ENCODE data around the gene DAZL.
A peak's percentile ranks its signal among the peaks of the same experiment; 100 is the strongest.

DNA sequence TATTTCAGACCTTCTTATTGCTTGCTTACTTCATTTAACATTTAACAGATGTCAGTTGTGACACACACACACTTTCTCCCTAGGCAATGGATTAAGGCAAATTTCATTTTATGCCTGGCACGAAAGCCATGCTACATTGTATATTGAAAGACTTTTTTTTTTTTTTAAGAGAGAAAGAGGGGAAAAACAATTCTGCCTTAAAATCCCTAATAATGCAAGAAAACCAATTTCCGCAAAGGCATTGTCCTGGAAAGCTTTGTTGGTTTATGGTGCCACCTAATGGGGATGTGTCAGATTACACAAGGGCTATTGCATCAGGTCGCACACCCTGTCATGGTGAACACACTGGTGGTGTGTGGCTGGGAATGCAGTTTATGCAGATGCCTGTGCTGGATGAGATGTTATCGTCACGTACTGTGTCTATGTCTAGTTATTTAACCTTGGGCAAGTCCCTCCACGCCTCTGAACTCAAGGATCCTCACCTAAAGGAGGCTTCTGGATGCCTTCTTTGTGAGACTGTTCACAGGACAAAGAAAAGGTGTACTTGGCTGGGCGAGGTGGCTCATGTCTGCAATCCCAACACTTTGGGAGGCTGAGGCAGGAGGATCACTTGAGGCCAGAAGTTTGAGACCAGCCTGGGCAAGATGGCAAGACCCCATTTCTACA, 54.4 kb downstream of the DAZL start:
- TF ChIP-seq ZNF274 (IDR thresholded peaks at IDR 0.05; ENCODE audit: low read length) (no peak), ZNF274 (tag by site-specific recombination; IDR thresholded peaks at IDR 0.05; ENCODE audit: borderline replicate concordance) (no peak), ZNF2 (tag by site-specific recombination; IDR thresholded peaks at IDR 0.05) (peak; percentile 67; the same call in 1 of the 2 replicates), ZNF302 (tag by site-specific recombination; IDR thresholded peaks at IDR 0.05; ENCODE audit: low read depth) (no peak), ZBTB48 (tag by site-specific recombination; IDR thresholded peaks at IDR 0.05) (no peak)
- TF ChIP-seq, protein P1, sequence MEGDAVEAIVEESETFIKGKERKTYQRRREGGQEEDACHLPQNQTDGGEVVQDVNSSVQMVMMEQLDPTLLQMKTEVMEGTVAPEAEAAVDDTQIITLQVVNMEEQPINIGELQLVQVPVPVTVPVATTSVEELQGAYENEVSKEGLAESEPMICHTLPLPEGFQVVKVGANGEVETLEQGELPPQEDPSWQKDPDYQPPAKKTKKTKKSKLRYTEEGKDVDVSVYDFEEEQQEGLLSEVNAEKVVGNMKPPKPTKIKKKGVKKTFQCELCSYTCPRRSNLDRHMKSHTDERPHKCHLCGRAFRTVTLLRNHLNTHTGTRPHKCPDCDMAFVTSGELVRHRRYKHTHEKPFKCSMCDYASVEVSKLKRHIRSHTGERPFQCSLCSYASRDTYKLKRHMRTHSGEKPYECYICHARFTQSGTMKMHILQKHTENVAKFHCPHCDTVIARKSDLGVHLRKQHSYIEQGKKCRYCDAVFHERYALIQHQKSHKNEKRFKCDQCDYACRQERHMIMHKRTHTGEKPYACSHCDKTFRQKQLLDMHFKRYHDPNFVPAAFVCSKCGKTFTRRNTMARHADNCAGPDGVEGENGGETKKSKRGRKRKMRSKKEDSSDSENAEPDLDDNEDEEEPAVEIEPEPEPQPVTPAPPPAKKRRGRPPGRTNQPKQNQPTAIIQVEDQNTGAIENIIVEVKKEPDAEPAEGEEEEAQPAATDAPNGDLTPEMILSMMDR (tag by site-specific recombination; IDR thresholded peaks at IDR 0.05), result peak; percentile 85
- TF ChIP-seq, protein P2, sequence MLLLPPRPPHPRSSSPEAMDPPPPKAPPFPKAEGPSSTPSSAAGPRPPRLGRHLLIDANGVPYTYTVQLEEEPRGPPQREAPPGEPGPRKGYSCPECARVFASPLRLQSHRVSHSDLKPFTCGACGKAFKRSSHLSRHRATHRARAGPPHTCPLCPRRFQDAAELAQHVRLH (tag by site-specific recombination; IDR thresholded peaks at IDR 0.05), result no peak
- TF ChIP-seq, protein P3, sequence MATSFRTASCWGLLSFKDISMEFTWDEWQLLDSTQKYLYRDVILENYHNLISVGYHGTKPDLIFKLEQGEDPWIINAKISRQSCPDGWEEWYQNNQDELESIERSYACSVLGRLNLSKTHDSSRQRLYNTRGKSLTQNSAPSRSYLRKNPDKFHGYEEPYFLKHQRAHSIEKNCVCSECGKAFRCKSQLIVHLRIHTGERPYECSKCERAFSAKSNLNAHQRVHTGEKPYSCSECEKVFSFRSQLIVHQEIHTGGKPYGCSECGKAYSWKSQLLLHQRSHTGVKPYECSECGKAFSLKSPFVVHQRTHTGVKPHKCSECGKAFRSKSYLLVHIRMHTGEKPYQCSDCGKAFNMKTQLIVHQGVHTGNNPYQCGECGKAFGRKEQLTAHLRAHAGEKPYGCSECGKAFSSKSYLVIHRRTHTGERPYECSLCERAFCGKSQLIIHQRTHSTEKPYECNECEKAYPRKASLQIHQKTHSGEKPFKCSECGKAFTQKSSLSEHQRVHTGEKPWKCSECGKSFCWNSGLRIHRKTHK (tag by site-specific recombination; IDR thresholded peaks at IDR 0.05), result no peak
- TF ChIP-seq, protein P4, sequence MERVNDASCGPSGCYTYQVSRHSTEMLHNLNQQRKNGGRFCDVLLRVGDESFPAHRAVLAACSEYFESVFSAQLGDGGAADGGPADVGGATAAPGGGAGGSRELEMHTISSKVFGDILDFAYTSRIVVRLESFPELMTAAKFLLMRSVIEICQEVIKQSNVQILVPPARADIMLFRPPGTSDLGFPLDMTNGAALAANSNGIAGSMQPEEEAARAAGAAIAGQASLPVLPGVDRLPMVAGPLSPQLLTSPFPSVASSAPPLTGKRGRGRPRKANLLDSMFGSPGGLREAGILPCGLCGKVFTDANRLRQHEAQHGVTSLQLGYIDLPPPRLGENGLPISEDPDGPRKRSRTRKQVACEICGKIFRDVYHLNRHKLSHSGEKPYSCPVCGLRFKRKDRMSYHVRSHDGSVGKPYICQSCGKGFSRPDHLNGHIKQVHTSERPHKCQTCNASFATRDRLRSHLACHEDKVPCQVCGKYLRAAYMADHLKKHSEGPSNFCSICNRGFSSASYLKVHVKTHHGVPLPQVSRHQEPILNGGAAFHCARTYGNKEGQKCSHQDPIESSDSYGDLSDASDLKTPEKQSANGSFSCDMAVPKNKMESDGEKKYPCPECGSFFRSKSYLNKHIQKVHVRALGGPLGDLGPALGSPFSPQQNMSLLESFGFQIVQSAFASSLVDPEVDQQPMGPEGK (tag by site-specific recombination; IDR thresholded peaks at IDR 0.05), result no peak

Data from HEK293 (cell line).